ENCODE results near the gene DNAJC6. TPM values are rescaled to one million over a fixed set of nuclear protein-coding genes. Genes with fewer than 3 reads are reported as not detected.
A peak's percentile ranks its signal among the peaks of the same experiment; 100 is the strongest.

The DNAJC6 gene
- total RNA-seq, 1 donor from 2014 or later = 21.9 TPM

GRCh38 chr1:65429806-65430205 lies 120.5 kb downstream of the DNAJC6 start:
- Histone ChIP-seq H3K4me3 (no peak overlapping the region), H3K36me3 (no peaks in the 10 kb centered on the region), H3K27me3 (no peaks in the 10 kb centered on the region), H3K9me3 (ENCODE audit: low read depth) (no peaks in the 10 kb centered on the region), H4K20me1 (ENCODE audit: low read depth) (peaks cover 17% of the 10 kb centered on the region), H3K4me2 (no peak overlapping the region), H3F3A (ENCODE audit: low read depth) (peaks cover 39% of the 10 kb centered on the region), H3K27ac (peak overlapping the region; percentile 21), H3K4me1 (peaks cover 53% of the 10 kb centered on the region), H2AFZ (replicated peaks) (no peak overlapping the region), H3K79me2 (ENCODE audit: low read depth) (peaks cover 9% of the 10 kb centered on the region), H3K9ac (no peak overlapping the region)
- H3K27ac Mint-ChIP-seq = no peak overlapping the region
- no peaks in the 10 kb centered on the region for H3K9me3 Mint-ChIP-seq
- H3K4me1 Mint-ChIP-seq = peaks cover 12% of the 10 kb centered on the region
- DNase-seq (ENCODE audit: low spot score) = no peak
- no peak overlapping the region for H3K4me3 Mint-ChIP-seq
- H3K27me3 Mint-ChIP-seq (ENCODE audit: insufficient read depth, low read depth) = no peaks in the 10 kb centered on the region
- peaks cover 32% of the 10 kb centered on the region for H3K36me3 Mint-ChIP-seq
- TF ChIP-seq EZH2phosphoT487 (IDR thresholded peaks at IDR 0.05) (no peak), EZH2 (IDR thresholded peaks at IDR 0.05) (no peak), CTCF (IDR thresholded peaks at IDR 0.05) (no peak)

GRCh38 chr1:65431111-65431705 lies 121.9 kb downstream of the DNAJC6 start:
- peak overlapping the region; percentile 18 for H3K4me2 ChIP-seq
- H3K9me3 ChIP-seq (ENCODE audit: low read depth) = no peaks in the 10 kb centered on the region
- H3K4me3 ChIP-seq = no peak overlapping the region
- no peaks in the 10 kb centered on the region for H3K79me2 ChIP-seq (ENCODE audit: low read depth)
- no peak overlapping the region for H2AFZ ChIP-seq (replicated peaks)
- H4K20me1 ChIP-seq (ENCODE audit: low read depth) = peaks cover 17% of the 10 kb centered on the region
- H3K4me1 Mint-ChIP-seq = peaks cover 10% of the 10 kb centered on the region
- H3K27ac ChIP-seq = no peak overlapping the region
- H3K27ac Mint-ChIP-seq = no peak overlapping the region
- peak; percentile 79 for TF ChIP-seq CTCF (IDR thresholded peaks at IDR 0.05)
- TF ChIP-seq EZH2 (IDR thresholded peaks at IDR 0.05) = no peak
- no peak for TF ChIP-seq EZH2phosphoT487 (IDR thresholded peaks at IDR 0.05)
- H3K9ac ChIP-seq = no peak overlapping the region
- no peaks in the 10 kb centered on the region for H3K9me3 Mint-ChIP-seq
- no peak overlapping the region for H3K4me3 Mint-ChIP-seq
- H3K4me1 ChIP-seq = peaks cover 44% of the 10 kb centered on the region
- H3K36me3 ChIP-seq = no peaks in the 10 kb centered on the region
- peaks cover 33% of the 10 kb centered on the region for H3F3A ChIP-seq (ENCODE audit: low read depth)
- DNase-seq (ENCODE audit: low spot score) = peak; percentile 44
- H3K36me3 Mint-ChIP-seq = peaks cover 21% of the 10 kb centered on the region
- no peaks in the 10 kb centered on the region for H3K27me3 ChIP-seq
- H3K27me3 Mint-ChIP-seq (ENCODE audit: insufficient read depth, low read depth) = no peaks in the 10 kb centered on the region

GRCh38 chr1:65432918-65433317 lies 123.6 kb downstream of the DNAJC6 start:
- H3K4me1 ChIP-seq = peaks cover 44% of the 10 kb centered on the region
- no peak overlapping the region for H3K9ac ChIP-seq
- peaks cover 33% of the 10 kb centered on the region for H3F3A ChIP-seq (ENCODE audit: low read depth)
- peak overlapping the region; percentile 45 for H3K4me2 ChIP-seq
- Mint-ChIP-seq H3K4me1 (peaks cover 10% of the 10 kb centered on the region), H3K27ac (no peak overlapping the region), H3K27me3 (ENCODE audit: insufficient read depth, low read depth) (no peaks in the 10 kb centered on the region), H3K9me3 (no peaks in the 10 kb centered on the region), H3K4me3 (no peak overlapping the region), H3K36me3 (peaks cover 18% of the 10 kb centered on the region)
- no peaks in the 10 kb centered on the region for H3K79me2 ChIP-seq (ENCODE audit: low read depth)
- no peak for TF ChIP-seq EZH2phosphoT487 (IDR thresholded peaks at IDR 0.05)
- no peak for TF ChIP-seq CTCF (IDR thresholded peaks at IDR 0.05)
- TF ChIP-seq EZH2 (IDR thresholded peaks at IDR 0.05) = no peak
- H3K9me3 ChIP-seq (ENCODE audit: low read depth) = no peaks in the 10 kb centered on the region
- no peaks in the 10 kb centered on the region for H3K36me3 ChIP-seq
- no peak overlapping the region for H2AFZ ChIP-seq (replicated peaks)
- H3K4me3 ChIP-seq = no peak overlapping the region
- H4K20me1 ChIP-seq (ENCODE audit: low read depth) = peaks cover 17% of the 10 kb centered on the region
- H3K27me3 ChIP-seq = no peaks in the 10 kb centered on the region
- no peak overlapping the region for H3K27ac ChIP-seq
- no peak for DNase-seq (ENCODE audit: low spot score)

Data from neural progenitor cell (in vitro differentiated cells).